ENCODE data around the gene LZTR1.

DNA sequence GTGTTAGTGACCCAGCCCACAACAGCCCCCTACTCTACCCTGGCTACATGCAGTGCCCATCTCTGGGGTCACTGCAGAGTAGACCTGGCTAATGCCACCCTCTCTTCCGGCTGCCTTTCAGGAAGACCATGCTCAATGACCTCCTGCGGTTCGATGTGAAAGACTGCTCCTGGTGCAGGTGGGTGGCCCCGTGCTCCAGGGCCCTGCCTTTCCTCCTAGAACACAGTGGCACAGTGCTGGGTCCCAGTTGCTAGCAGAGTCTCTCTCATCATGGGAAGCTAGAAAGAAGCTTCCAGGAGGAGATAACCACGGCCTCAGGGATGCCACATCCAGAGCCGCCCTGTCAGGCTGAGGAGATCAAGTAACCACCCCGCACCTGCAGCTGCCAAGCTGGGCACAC lies 3.6 kb downstream of the LZTR1 start:
- no peak for TF ChIP-seq CEBPB (IDR thresholded peaks at IDR 0.05; ENCODE audit: low read depth, low read length)
- TF ChIP-seq, protein P1, sequence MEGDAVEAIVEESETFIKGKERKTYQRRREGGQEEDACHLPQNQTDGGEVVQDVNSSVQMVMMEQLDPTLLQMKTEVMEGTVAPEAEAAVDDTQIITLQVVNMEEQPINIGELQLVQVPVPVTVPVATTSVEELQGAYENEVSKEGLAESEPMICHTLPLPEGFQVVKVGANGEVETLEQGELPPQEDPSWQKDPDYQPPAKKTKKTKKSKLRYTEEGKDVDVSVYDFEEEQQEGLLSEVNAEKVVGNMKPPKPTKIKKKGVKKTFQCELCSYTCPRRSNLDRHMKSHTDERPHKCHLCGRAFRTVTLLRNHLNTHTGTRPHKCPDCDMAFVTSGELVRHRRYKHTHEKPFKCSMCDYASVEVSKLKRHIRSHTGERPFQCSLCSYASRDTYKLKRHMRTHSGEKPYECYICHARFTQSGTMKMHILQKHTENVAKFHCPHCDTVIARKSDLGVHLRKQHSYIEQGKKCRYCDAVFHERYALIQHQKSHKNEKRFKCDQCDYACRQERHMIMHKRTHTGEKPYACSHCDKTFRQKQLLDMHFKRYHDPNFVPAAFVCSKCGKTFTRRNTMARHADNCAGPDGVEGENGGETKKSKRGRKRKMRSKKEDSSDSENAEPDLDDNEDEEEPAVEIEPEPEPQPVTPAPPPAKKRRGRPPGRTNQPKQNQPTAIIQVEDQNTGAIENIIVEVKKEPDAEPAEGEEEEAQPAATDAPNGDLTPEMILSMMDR (conservative IDR thresholded peaks at IDR 0.05; ENCODE audit: low read depth, low read length) = no peak
- no peak for TF ChIP-seq POLR2A (IDR thresholded peaks at IDR 0.05; ENCODE audit: low read depth, low read length)
- no peak for TF ChIP-seq BHLHE40 (IDR thresholded peaks at IDR 0.05; ENCODE audit: low read depth, low read length)
- TF ChIP-seq, protein P2, sequence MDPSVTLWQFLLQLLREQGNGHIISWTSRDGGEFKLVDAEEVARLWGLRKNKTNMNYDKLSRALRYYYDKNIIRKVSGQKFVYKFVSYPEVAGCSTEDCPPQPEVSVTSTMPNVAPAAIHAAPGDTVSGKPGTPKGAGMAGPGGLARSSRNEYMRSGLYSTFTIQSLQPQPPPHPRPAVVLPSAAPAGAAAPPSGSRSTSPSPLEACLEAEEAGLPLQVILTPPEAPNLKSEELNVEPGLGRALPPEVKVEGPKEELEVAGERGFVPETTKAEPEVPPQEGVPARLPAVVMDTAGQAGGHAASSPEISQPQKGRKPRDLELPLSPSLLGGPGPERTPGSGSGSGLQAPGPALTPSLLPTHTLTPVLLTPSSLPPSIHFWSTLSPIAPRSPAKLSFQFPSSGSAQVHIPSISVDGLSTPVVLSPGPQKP (IDR thresholded peaks at IDR 0.05; ENCODE audit: borderline replicate concordance, low read depth, low read length) = no peak
- no peak for TF ChIP-seq RAD21 (IDR thresholded peaks at IDR 0.05; ENCODE audit: low read length)
- no peak for TF ChIP-seq RFX5 (IDR thresholded peaks at IDR 0.05; ENCODE audit: low read depth, low read length)
- no peak for TF ChIP-seq CHD1 (IDR thresholded peaks at IDR 0.05; ENCODE audit: low read depth, low read length)
- TF ChIP-seq, protein P3, sequence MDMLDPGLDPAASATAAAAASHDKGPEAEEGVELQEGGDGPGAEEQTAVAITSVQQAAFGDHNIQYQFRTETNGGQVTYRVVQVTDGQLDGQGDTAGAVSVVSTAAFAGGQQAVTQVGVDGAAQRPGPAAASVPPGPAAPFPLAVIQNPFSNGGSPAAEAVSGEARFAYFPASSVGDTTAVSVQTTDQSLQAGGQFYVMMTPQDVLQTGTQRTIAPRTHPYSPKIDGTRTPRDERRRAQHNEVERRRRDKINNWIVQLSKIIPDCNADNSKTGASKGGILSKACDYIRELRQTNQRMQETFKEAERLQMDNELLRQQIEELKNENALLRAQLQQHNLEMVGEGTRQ (IDR thresholded peaks at IDR 0.05; ENCODE audit: low read depth, low read length) = no peak
- no peak for TF ChIP-seq RCOR1 (IDR thresholded peaks at IDR 0.05; ENCODE audit: insufficient replicate concordance, low read length)
- TF ChIP-seq SMC3 (IDR thresholded peaks at IDR 0.05; ENCODE audit: low read depth, low read length) = no peak
- no peak for TF ChIP-seq MXI1 (IDR thresholded peaks at IDR 0.05; ENCODE audit: borderline replicate concordance, low read depth, low read length)
